Sigmoid colon (tissue), 4 donors: ENCODE data around the gene TMEM37.

Experiments
- CTCF ChIP-seq, 4 experiments: fragments of 450-650 bp in 3 of 4; fragments of 200-600 bp in 1 of 4; IDR thresholded peaks; one replicate each; pipeline ENCODE4 v1.5.1; 2016 to 2019; ENCODE audit warnings: antibody characterized with exemption in 4 of 4, mild to moderate bottlenecking in 3 of 4, moderate library complexity in 2 of 4
- EP300 ChIP-seq, 4 donors: sonication (generic); formaldehyde crosslinking; IDR thresholded peaks; one replicate each; pipeline ENCODE4 v1.6.1; 2017; ENCODE audit warnings: antibody characterized with exemption in 4 of 4
- POLR2A ChIP-seq, 2 donors: fragments of 450-650 bp; IDR thresholded peaks; one replicate each; pipeline ENCODE4 v1.6.1; 2016; ENCODE audit warnings: antibody characterized with exemption in 2 of 2, mild to moderate bottlenecking in 2 of 2, moderate library complexity in 2 of 2

GRCh38 chr2:119417908-119418307, 13.7 kb upstream of the TMEM37 start:
- TF ChIP-seq POLR2A (IDR thresholded peaks at IDR 0.05) (no peak), CTCF (IDR thresholded peaks at IDR 0.05) (no peak), EP300 (IDR thresholded peaks at IDR 0.05) (no peak)
